Measurements from ENCODE around the gene EXPH5. TPM values are rescaled to one million over a fixed set of nuclear protein-coding genes. Genes with fewer than 3 reads are reported as not detected.
A peak's percentile ranks its signal among the peaks of the same experiment; 100 is the strongest.
"Not testable (repeated sequence)": the region's sequence is repeated elsewhere in the genome, so short reads cannot be mapped to it uniquely, and the experiment has no call there.

EXPH5 gene, protein sequence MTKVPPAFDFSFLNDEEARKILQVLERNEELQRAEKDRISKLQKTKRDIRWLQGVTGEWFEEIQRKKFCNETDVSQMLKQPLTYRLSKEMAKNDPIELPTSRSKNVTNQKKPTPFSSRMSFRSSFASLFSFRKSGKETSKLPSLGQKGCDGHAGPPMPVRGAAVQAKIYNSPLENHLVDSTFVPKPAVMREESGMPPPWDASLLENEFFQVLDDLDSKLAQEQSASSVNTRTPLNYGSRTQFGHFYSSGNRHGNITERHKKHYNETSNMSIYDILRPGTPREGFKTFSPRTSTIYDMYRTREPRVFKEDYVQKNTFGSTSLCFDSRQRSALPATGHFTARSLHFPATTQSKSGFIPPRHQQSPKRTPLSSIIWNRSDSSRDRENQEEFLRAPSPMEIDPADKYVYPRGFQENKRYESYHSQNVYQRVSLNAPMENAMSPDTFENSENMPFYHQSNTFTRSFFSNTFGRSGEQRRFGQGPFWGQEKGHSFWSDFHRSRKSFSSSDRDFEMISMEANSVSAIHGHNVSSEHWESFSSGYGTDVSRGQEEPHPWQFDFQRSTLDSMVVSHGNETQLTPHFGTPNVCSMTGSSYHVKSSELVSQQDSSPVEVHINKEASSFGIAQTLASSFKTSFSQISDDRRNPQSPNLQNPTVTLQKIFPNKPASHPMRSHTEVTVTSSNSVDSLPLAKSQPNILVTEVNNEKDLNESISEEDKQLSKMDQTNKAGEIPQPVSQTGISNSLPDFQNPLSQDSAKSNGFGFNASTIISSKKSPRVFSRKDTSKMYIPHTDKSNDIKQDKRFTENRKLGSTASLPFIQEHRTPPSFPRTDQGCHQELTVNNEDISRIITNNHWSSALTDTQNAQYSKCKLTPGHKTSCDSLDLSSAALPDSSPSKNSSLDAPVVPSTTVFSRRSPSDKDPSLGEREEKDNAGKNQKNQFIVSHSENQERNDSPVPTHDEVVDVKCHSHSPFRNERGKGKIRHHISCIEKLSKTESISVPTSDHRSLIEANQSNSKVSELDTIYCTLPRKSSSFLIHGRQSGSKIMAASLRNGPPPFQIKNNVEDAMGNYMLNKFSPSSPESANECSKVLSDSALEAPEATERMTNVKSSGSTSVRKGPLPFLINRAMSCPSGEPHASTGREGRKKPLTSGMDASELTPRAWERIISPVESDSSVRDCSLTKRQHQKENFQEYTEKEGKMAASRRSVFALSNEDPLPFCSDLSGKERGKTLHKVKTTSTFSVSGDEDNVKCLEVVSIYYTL (N-terminal part only)
- total RNA-seq = 10 to 100 TPM; 32.2 to 41.8 TPM

DNA sequence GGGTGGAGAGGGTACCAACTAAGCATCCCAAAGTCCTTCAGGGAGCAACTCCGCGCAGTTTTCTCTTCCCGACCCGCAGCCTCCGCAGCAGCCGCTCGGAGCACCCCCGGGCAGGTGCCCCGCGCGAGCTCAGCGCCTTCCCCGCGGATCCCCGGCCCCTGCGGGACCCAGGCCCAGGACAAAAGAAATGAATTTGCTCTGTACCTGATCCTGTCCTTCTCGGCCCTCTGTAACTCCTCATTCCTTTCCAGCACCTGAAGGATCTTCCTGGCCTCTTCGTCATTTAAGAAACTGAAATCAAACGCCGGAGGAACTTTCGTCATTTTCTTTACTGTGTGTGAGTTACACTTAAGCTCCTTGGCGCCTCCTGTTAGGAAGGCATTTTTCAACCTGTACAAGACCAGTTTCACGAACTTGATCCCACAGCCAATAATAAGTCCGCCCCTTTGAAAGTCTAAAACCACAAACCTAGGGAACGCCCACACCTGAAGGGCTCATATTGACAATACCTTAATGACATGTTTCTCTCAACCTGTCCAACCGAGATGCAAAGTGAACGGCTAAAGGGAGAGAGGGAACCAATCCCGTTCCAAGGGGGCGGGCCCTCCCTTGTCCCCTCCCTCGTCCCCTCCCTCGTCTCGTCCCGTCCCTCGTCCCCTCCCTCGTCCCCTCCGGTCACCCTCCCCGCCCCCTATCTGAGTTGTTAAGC is at the start of gene EXPH5:
Gene EXPH5, minus strand, starts transcription at position 555 of the 709 bp plus-strand sequence. Its CDS starts 232 bp downstream, at position 323.
- Histone ChIP-seq H3K9me3 (no peaks in the 10 kb centered on the region), H3K36me3 (no peaks in the 10 kb centered on the region), H3K4me1 (no peaks in the 10 kb centered on the region), H3K27ac (peak within 1 kb of the TSS; percentile 77), H3K4me3 (peak within 1 kb of the TSS; percentile 71), H3K9ac (ENCODE audit: low read depth in 2 of 2, low read length in 2 of 2) (peak within 1 kb of the TSS; percentile 70 to 91), H3K27me3 (no peaks in the 10 kb centered on the region)
- TF ChIP-seq, protein P1, sequence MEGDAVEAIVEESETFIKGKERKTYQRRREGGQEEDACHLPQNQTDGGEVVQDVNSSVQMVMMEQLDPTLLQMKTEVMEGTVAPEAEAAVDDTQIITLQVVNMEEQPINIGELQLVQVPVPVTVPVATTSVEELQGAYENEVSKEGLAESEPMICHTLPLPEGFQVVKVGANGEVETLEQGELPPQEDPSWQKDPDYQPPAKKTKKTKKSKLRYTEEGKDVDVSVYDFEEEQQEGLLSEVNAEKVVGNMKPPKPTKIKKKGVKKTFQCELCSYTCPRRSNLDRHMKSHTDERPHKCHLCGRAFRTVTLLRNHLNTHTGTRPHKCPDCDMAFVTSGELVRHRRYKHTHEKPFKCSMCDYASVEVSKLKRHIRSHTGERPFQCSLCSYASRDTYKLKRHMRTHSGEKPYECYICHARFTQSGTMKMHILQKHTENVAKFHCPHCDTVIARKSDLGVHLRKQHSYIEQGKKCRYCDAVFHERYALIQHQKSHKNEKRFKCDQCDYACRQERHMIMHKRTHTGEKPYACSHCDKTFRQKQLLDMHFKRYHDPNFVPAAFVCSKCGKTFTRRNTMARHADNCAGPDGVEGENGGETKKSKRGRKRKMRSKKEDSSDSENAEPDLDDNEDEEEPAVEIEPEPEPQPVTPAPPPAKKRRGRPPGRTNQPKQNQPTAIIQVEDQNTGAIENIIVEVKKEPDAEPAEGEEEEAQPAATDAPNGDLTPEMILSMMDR (IDR thresholded peaks at IDR 0.05) = no peak
- intact Hi-C loops (cut with DNase I) = no loop called here
- DNase-seq = peak; percentile 98

DNA sequence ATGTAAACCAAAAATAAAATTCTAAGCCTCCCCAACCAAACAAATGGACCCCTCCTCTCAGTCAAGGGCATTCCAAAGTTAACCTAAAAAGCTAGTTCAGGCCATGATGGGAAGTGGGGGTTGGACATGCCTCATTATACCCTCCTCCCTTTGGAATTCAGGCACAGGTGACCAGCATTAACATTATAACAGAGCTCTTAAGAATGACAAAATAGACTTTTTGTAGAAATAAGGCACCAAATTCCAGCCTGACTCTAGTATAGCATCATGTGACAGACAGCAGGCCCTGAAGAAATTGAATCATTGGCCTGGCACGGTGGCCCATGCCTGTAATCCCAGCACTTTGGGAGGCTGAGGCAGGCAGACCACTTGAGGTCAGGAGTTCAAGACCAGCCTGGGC is 48.2 kb upstream of the EXPH5 start:
- not testable (repeated sequence) for H3K4me3 ChIP-seq, H3K27me3 ChIP-seq

DNA sequence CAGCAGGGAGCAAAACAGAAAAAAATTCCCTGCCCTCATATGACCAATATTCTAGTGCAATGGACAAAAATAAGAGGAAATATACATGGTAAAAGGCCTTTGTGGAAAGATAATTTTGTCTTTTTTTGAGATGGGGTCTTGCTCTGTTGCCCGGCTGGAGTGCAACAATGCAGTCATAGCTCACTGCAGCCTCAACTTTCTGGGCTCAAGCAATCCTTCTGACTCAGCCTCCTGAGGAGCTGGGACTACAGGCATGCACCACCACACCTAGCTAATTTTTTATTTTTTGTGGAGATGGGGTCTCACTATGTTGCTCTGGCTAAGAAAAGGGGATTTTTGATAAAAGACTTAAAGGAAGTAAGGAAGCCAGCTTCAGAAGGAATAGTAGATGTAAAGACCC is 45.6 kb upstream of the EXPH5 start:
- intact Hi-C loops (cut with DNase I) = no loop called here
- Histone ChIP-seq H3K4me3 (no peak overlapping the region), H3K27ac (no peak overlapping the region), H3K9ac (ENCODE audit: low read depth in 2 of 2, low read length in 2 of 2) (no peak overlapping the region), H3K4me1 (no peaks in the 10 kb centered on the region), H3K9me3 (no peaks in the 10 kb centered on the region), H3K27me3 (no peaks in the 10 kb centered on the region), H3K36me3 (no peaks in the 10 kb centered on the region)
- TF ChIP-seq, protein P1 (IDR thresholded peaks at IDR 0.05) = no peak
- no peak for DNase-seq

More for the DNA sequence above, 48.2 kb upstream of the EXPH5 start:
- H3K27ac ChIP-seq; H3K4me1 ChIP-seq; H3K9ac ChIP-seq (ENCODE audit: low read depth in 2 of 2, low read length in 2 of 2); H3K9me3 ChIP-seq; DNase-seq; H3K36me3 ChIP-seq; intact Hi-C loops (cut with DNase I): not testable (repeated sequence)

DNA sequence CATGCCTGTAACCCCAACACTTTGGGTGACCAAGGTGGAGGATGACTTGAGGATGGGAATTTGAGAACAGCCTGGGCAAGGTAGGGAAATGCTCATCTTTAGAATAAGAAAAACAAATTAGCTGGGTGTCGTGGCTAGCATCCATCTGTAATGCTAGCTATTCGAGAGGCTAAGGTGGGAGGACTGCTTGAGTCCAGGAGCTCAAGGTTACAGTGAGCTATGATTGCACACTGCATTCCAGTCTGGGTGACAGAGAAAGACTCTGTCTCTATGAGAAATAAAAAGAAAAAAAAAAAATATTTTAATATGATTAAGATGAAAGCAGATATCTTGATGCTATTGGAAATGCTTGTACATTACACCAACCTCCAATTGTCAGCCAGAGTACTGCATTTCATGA is 42.7 kb upstream of the EXPH5 start:
- H3K27ac ChIP-seq = no peak overlapping the region
- no peak overlapping the region for H3K9ac ChIP-seq (ENCODE audit: low read depth in 2 of 2, low read length in 2 of 2)
- DNase-seq = no peak
- intact Hi-C loops (cut with DNase I) = no loop called here
- H3K36me3 ChIP-seq = no peaks in the 10 kb centered on the region
- TF ChIP-seq, protein P1 (IDR thresholded peaks at IDR 0.05) = no peak
- no peaks in the 10 kb centered on the region for H3K27me3 ChIP-seq
- H3K4me1 ChIP-seq = no peaks in the 10 kb centered on the region
- no peak overlapping the region for H3K4me3 ChIP-seq
- H3K9me3 ChIP-seq = no peaks in the 10 kb centered on the region

DNA sequence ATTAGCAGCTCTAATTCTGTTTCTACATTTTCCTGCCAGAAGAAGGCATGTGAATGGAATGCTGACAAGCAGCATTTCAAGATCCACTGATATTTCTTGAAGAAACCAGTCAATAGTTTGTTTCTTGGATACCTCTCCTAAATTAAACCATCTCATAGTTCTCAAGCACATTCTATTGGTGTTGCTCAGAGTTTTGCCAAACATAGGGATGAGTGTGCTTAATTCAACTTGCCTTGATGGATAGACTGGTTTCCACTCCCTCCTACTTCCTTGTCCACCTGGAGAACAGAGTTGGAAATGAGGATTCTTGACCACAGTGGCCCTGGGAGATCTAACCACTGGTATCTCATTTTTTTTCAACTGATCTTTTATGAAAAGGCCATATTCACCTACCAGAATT is 41.5 kb upstream of the EXPH5 start:
- Histone ChIP-seq H3K27me3 (no peaks in the 10 kb centered on the region), H3K4me3 (no peak overlapping the region), H3K9me3 (no peaks in the 10 kb centered on the region), H3K36me3 (no peaks in the 10 kb centered on the region), H3K9ac (ENCODE audit: low read depth in 2 of 2, low read length in 2 of 2) (no peak overlapping the region), H3K4me1 (no peaks in the 10 kb centered on the region), H3K27ac (no peak overlapping the region)
- TF ChIP-seq, protein P1 (IDR thresholded peaks at IDR 0.05) = no peak
- DNase-seq = no peak
- intact Hi-C loops (cut with DNase I) = no loop called here

Data from colonic mucosa (tissue), 4 donors.